AG09319 (cell line): ENCODE results near the gene CNPPD1.

Experiments
- DNase-seq: peaks from one replicate; pipeline ENCODE4 v3.0.0-alpha.2; 2010; ENCODE audit warnings: low read depth; ENCODE audit errors: extremely low read depth
- TF ChIP-seq, protein P1 (sequence below): IDR thresholded peaks from 2 replicates; pipeline ENCODE4 v1.5.1; 2011; ENCODE audit warnings: low read depth, mild to moderate bottlenecking, inconsistent platforms, low read length, moderate library complexity

CNPPD1 gene

DNA sequence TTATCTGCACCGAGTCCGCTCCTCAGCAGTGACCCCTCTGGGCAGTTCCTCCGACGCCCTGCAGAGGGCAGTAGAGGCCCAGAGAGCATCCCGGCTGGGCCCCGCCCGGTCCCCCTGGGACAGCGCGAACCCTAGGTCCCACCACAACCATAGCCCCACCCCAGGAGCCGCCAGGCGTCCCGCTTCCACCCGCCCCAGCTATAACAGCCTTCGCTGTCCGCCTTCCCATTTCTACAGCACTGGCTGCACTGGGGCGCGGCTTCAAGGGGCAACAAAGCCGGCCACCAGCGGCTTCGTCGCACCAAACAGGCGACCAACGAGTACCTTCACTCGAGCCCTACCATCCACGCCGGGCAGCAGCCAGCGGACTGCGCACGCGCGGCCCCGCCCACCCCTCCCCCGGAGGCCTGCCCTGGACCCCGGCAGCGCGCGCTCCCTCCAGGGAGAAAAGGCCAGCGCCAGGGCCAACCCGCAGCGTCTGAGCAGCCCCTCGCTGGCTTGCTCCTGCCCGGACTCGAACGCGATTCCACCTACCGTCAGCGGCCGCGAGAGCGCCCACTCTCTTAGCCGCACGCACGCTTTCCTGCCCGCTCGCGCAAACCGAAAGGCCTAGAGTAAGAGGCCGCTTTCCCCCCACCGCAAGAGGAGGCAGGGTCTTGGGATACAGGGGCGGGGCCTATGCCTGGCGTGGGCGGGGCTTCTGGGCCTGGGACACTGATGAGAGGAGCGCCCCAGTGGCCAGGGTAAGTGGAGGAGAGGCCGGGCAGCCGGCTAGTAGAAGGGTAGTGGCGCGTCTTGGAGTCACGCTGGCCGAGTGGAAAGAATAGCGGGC lies 16.3 kb downstream of the CNPPD1 start, which contains the start of gene NHEJ1:
NHEJ1 (minus strand) TSS at position 630 of the 832 bp plus-strand sequence. CDS start 2,453 bp downstream, outside the sequence.
- peak; percentile 84 for DNase-seq
- TF ChIP-seq, protein P1, sequence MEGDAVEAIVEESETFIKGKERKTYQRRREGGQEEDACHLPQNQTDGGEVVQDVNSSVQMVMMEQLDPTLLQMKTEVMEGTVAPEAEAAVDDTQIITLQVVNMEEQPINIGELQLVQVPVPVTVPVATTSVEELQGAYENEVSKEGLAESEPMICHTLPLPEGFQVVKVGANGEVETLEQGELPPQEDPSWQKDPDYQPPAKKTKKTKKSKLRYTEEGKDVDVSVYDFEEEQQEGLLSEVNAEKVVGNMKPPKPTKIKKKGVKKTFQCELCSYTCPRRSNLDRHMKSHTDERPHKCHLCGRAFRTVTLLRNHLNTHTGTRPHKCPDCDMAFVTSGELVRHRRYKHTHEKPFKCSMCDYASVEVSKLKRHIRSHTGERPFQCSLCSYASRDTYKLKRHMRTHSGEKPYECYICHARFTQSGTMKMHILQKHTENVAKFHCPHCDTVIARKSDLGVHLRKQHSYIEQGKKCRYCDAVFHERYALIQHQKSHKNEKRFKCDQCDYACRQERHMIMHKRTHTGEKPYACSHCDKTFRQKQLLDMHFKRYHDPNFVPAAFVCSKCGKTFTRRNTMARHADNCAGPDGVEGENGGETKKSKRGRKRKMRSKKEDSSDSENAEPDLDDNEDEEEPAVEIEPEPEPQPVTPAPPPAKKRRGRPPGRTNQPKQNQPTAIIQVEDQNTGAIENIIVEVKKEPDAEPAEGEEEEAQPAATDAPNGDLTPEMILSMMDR, result peak; percentile 99

GRCh38 chr2:219159771-219160185 lies 16.9 kb downstream of the CNPPD1 start:
- no peak for DNase-seq
- TF ChIP-seq, protein P1, result no peak

- DNase-seq, result no peak
- TF ChIP-seq, protein P1, result no peak
These were observed 18.1 kb downstream of the CNPPD1 start for GRCh38 chr2:219158586-219158985.

- TF ChIP-seq, protein P1, result no peak
These were observed 18.7 kb downstream of the CNPPD1 start for GRCh38 chr2:219158025-219158424.

DNA sequence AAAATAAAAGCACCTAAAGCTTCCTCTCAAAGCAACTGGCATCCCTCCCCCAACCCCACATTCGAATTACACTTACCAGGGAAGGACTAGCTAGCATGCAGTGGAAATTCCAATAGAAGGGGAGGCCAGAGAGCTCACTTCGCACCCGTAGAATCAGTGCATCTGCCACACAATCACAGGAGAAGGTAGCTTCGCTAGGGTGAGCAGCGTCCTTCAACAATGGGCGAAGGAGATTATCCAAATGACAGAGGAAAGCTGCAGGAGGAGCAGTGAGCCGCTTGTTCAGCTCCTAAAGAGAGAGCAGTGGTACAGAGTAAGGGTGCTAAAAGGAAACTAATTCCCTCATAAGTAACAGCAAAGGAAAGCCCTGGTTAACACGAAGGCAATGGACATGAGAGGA lies 19.3 kb downstream of the CNPPD1 start:
- no peak for DNase-seq
- TF ChIP-seq, protein P1, result no peak

More at GRCh38 chr2:219158025-219158424, 18.7 kb downstream of the CNPPD1 start:
- no peak for DNase-seq

- TF ChIP-seq, protein P1, result peak; percentile 34
- no peak for DNase-seq
These were observed 21.6 kb downstream of the CNPPD1 start for GRCh38 chr2:219155054-219155644.

- TF ChIP-seq, protein P1, result no peak
- no peak for DNase-seq
These were observed 27.1 kb downstream of the CNPPD1 start for GRCh38 chr2:219149667-219150066.
